H1 (cell line): ENCODE data around the gene NELFA. TPM values are rescaled to one million over a fixed set of nuclear protein-coding genes. Genes with fewer than 3 reads are reported as not detected.

Source experiments
- BCL11A ChIP-seq, 2 experiments: IDR thresholded peaks; one replicate each; pipeline ENCODE4 v1.6.1; 2011; ENCODE audit warnings: low read depth in 2 of 2, low read length in 2 of 2, mild to moderate bottlenecking in 2 of 2
- CBX5 ChIP-seq: fragments of 300-800, 300-1000 bp; sonication (generic); IDR thresholded peaks from 2 replicates; pipeline ENCODE4 v1.7.1; 2016; ENCODE audit warnings: antibody characterized with exemption, low read length, low read depth
- CEBPB ChIP-seq: IDR thresholded peaks from 2 replicates; pipeline ENCODE4 v1.6.1; 2012; ENCODE audit warnings: low read depth, low read length
- CTBP2 ChIP-seq: IDR thresholded peaks from 2 replicates; pipeline ENCODE4 v1.7.0; 2011; ENCODE audit warnings: borderline replicate concordance, mild to moderate bottlenecking, moderate library complexity, mixed read lengths, low read length; ENCODE audit not compliant: insufficient read depth, insufficient read length
- FOSL1 ChIP-seq: IDR thresholded peaks from 2 replicates; pipeline ENCODE4 v1.6.1; 2011; ENCODE audit warnings: mild to moderate bottlenecking, low read depth, low read length, moderate library complexity; ENCODE audit not compliant: insufficient read depth
- JUN ChIP-seq: IDR thresholded peaks from 2 replicates; pipeline ENCODE4 v1.6.1; 2011; ENCODE audit warnings: low read depth, mild to moderate bottlenecking, improper control_type of control experiment, low read length
- KDM5A ChIP-seq: fragments of 200-600 bp; IDR thresholded peaks from 2 replicates; pipeline ENCODE4 v1.7.1; 2012; ENCODE audit warnings: mild to moderate bottlenecking, low read length, inconsistent platforms, mixed read lengths
- RXRA ChIP-seq: IDR thresholded peaks from 2 replicates; pipeline ENCODE4 v1.6.1; 2011; ENCODE audit warnings: low read depth, mild to moderate bottlenecking, low read length, moderate library complexity; ENCODE audit not compliant: insufficient read depth
- YY1 ChIP-seq: IDR thresholded peaks from 2 replicates; pipeline ENCODE4 v1.6.1; 2011; ENCODE audit warnings: low read depth, mild to moderate bottlenecking, low read length
- polyA plus RNA-seq, 7 experiments: library from polyadenylated mRNA; depleted of rRNA in 3 of 7; stranded (reverse) in 5 of 7; unstranded in 2 of 7; fragments of >200 nt in 5 of 7; fragments of 200-250 nt in 2 of 7; gene quantifications; 1 replicate in 5 of 7; 2 replicates in 1 of 7; 4 replicates in 1 of 7; pipeline versions ENCODE4 v1.2.1 to v1.2.3, GENCODE V29; 2011 to 2013; ENCODE audit warnings: missing spikeins in 2 of 7, mixed read lengths in 2 of 7
- total RNA-seq: library from RNA; stranded (reverse); fragmentation: NEBNext Ultra II Directional; extraction: Animal tissue kit (Norgen Biotek cat#: 25700); gene quantifications from 2 replicates; pipeline ENCODE4 v1.2.1, GENCODE V29; 2021
- TF ChIP-seq, protein P1 (sequence below): fragments of 300-600 bp; sonication (generic); IDR thresholded peaks from 2 replicates; pipeline ENCODE4 v1.7.1; 2012; ENCODE audit warnings: low read length, moderate library complexity, mild to moderate bottlenecking, inconsistent platforms; ENCODE audit not compliant: insufficient replicate concordance
- TF ChIP-seq, protein P2 (sequence below): IDR thresholded peaks from 2 replicates; pipeline ENCODE4 v1.6.1; 2011; ENCODE audit warnings: low read length, improper control_type of control experiment

NELFA gene
- total and polyA plus RNA-seq, 2 of the 8 experiments (the other 6 are each of a cell fraction or from before 2014, with no cell fraction given), result 41.8 to 57.5 TPM

DNA sequence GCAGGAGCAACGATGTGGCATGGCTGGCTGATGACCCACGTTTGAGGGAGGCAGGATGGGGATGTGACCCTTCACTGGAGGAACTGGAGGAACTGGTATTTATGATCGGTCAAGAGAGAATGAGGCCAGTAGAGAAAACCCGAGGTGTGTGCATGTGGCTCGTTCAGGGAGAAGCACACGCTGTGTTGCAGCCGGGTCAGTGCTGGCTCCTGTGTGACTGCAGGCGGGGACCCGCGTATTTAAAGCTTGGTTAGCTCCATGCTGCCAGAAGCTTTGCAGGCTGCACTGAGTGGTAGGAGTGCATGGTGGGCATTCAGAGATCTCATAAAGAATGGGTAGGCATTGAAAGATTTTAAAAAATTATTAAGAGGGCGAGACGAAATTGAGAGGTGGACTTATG lies 52.1 kb downstream of the NELFA start (continued):
- TF ChIP-seq, protein P1, sequence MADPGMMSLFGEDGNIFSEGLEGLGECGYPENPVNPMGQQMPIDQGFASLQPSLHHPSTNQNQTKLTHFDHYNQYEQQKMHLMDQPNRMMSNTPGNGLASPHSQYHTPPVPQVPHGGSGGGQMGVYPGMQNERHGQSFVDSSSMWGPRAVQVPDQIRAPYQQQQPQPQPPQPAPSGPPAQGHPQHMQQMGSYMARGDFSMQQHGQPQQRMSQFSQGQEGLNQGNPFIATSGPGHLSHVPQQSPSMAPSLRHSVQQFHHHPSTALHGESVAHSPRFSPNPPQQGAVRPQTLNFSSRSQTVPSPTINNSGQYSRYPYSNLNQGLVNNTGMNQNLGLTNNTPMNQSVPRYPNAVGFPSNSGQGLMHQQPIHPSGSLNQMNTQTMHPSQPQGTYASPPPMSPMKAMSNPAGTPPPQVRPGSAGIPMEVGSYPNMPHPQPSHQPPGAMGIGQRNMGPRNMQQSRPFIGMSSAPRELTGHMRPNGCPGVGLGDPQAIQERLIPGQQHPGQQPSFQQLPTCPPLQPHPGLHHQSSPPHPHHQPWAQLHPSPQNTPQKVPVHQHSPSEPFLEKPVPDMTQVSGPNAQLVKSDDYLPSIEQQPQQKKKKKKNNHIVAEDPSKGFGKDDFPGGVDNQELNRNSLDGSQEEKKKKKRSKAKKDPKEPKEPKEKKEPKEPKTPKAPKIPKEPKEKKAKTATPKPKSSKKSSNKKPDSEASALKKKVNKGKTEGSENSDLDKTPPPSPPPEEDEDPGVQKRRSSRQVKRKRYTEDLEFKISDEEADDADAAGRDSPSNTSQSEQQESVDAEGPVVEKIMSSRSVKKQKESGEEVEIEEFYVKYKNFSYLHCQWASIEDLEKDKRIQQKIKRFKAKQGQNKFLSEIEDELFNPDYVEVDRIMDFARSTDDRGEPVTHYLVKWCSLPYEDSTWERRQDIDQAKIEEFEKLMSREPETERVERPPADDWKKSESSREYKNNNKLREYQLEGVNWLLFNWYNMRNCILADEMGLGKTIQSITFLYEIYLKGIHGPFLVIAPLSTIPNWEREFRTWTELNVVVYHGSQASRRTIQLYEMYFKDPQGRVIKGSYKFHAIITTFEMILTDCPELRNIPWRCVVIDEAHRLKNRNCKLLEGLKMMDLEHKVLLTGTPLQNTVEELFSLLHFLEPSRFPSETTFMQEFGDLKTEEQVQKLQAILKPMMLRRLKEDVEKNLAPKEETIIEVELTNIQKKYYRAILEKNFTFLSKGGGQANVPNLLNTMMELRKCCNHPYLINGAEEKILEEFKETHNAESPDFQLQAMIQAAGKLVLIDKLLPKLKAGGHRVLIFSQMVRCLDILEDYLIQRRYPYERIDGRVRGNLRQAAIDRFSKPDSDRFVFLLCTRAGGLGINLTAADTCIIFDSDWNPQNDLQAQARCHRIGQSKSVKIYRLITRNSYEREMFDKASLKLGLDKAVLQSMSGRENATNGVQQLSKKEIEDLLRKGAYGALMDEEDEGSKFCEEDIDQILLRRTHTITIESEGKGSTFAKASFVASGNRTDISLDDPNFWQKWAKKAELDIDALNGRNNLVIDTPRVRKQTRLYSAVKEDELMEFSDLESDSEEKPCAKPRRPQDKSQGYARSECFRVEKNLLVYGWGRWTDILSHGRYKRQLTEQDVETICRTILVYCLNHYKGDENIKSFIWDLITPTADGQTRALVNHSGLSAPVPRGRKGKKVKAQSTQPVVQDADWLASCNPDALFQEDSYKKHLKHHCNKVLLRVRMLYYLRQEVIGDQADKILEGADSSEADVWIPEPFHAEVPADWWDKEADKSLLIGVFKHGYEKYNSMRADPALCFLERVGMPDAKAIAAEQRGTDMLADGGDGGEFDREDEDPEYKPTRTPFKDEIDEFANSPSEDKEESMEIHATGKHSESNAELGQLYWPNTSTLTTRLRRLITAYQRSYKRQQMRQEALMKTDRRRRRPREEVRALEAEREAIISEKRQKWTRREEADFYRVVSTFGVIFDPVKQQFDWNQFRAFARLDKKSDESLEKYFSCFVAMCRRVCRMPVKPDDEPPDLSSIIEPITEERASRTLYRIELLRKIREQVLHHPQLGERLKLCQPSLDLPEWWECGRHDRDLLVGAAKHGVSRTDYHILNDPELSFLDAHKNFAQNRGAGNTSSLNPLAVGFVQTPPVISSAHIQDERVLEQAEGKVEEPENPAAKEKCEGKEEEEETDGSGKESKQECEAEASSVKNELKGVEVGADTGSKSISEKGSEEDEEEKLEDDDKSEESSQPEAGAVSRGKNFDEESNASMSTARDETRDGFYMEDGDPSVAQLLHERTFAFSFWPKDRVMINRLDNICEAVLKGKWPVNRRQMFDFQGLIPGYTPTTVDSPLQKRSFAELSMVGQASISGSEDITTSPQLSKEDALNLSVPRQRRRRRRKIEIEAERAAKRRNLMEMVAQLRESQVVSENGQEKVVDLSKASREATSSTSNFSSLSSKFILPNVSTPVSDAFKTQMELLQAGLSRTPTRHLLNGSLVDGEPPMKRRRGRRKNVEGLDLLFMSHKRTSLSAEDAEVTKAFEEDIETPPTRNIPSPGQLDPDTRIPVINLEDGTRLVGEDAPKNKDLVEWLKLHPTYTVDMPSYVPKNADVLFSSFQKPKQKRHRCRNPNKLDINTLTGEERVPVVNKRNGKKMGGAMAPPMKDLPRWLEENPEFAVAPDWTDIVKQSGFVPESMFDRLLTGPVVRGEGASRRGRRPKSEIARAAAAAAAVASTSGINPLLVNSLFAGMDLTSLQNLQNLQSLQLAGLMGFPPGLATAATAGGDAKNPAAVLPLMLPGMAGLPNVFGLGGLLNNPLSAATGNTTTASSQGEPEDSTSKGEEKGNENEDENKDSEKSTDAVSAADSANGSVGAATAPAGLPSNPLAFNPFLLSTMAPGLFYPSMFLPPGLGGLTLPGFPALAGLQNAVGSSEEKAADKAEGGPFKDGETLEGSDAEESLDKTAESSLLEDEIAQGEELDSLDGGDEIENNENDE, result no peak
- TF ChIP-seq RXRA (no peak), CEBPB (no peak), JUN (no peak), CTBP2 (no peak), KDM5A (no peak), BCL11A (IDR thresholded peaks at IDR 0.05; ENCODE audit: low read depth in 2 of 2, low read length in 2 of 2) (no peak), CBX5 (no peak), YY1 (no peak), FOSL1 (no peak)
- TF ChIP-seq, protein P2, sequence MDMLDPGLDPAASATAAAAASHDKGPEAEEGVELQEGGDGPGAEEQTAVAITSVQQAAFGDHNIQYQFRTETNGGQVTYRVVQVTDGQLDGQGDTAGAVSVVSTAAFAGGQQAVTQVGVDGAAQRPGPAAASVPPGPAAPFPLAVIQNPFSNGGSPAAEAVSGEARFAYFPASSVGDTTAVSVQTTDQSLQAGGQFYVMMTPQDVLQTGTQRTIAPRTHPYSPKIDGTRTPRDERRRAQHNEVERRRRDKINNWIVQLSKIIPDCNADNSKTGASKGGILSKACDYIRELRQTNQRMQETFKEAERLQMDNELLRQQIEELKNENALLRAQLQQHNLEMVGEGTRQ, result no peak
